ENCODE results near the gene OR2A7.
"Not testable (repeated sequence)": the region's sequence is repeated elsewhere in the genome, so short reads cannot be mapped to it uniquely, and the experiment has no call there.

OR2A7 gene

DNA sequence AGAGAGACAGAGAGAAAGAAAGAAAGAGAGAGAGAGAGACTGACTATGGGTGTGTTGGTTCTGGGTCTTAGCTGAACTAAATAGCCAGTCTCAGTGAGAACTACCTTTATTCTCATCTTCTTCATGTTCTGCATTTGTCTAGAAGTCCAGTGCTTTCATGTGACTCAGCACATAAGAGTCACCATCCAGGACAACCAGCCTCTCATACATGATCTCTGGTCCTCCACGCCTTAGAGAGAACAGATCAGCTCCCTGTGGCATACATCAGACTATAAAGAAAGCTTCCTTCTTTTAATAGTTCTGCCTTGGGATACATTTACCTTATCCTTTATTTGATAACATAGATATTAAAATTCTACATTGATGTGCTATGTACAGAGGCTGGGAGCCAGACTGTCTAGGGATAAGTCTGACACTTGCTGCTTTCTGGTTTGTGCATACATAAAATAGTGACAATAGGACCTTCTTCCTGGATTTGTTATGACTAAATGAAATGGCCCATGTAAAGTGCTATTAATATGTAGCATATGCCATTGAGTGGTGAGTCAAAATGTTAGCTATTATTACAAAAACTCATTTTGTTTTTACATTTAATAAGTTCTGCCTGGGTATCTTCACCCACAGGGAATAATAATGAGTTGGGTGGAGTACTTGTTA, 16.8 kb downstream of the OR2A7 start:
- not testable (repeated sequence) for DNase-seq

DNA sequence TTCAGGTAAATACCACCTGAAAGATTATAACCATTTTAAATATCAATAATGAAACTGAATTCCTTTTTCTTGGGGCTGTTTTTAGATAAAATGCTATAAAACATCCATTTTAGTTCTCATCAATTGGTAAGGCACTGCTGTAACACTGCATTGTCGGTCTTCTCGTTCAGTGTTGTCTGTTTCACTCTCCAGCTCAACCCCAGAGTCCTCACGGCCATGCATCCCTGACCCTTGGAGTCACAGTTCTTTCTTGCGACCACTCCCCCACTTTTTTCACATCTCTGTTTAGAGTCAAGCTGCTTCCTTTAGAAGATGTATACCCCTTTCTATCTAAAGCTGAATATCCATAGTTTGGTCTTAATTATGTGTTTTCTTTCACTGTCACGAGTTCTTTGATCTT, 17.6 kb downstream of the OR2A7 start:
- not testable (repeated sequence) for DNase-seq

DNA sequence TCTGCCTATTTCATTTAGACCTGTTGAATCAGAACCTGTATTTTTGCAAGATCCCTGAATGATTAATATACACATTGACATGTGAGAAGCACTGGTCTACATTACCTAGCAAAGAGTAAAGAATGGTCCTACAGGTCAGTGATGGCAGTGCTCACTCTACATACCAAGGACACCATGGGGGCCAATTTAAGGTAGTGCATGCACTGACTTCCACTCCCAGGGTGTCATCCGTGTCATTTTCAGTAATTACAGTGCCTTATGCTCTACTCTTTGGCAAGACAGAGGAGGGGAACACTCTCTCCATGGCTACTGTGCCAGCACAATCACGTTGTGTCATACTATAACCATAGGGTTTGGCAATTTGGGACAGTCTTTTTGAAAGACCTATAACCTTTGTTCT, 19.2 kb downstream of the OR2A7 start:
- not testable (repeated sequence) for DNase-seq

DNA sequence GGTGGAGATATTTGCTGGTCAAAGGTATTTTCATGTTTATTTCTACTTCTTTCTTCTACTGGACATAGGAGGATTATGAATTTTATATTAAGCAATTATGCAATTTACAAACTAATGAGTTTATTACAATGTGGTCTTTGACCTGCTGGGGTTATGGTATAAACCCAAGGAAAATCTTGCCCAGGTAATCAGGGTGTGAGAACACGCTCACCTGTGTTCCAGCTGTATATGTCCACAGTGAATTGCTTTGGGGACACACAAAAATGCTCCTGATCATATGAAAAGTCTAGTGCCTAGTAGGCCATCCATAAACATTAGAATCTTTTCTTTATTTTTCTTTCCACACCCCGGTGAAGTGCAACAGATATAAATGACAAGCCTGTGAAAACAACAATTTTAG, 25.2 kb downstream of the OR2A7 start, which contains the start of gene OR2A42:
Gene OR2A42 (minus strand): TSS at position 241 of the 400 bp plus-strand sequence. CDS start 6,762 bp downstream, outside the sequence.
- DNase-seq: not testable (repeated sequence)

DNA sequence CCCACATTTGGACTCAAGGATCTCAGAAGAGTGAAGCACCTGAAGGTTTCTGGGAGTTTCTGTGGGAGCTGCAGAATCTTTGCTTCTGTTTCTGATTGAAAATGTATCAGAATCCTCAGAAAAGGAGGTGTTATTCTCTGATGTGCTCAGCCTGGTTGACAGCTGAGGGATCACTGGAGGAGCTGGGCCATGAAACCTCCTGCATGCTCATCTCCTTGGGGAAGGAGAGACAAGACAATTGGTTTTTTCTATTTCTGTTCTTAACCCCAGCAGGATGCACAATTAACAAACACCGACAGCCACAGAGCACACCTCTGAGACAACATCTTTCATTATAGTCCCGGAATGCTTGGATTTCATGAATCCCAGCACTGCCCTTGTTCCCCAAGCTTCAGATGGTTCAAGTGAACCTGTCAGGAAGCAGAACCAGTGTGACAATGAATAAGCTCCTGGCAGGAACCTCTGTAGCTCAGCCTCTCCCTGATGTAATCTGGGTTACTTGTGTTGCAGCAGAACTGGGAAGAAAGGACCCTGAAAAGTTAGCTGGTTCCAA, 26.0 kb downstream of the OR2A7 start:
- not testable (repeated sequence) for DNase-seq

DNA sequence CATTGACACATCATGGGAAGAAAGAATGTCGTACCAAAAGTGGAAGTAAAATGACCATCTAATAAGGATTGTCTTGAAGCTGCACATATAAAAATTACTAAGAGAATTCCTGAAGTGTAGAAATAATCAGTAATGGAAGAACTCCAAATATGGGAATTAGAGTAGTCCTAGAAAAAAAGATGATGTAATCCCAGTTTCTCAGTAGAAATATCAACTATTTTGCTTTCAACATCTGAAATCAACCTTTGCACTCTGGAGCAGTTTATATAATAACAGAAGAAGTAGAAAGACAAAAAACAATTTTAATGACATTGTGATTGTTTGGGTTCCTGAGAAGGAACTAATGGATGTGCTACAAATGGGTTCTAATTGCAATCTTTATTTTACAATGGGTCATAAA, 31.6 kb downstream of the OR2A7 start:
- DNase-seq: not testable (repeated sequence)

DNA sequence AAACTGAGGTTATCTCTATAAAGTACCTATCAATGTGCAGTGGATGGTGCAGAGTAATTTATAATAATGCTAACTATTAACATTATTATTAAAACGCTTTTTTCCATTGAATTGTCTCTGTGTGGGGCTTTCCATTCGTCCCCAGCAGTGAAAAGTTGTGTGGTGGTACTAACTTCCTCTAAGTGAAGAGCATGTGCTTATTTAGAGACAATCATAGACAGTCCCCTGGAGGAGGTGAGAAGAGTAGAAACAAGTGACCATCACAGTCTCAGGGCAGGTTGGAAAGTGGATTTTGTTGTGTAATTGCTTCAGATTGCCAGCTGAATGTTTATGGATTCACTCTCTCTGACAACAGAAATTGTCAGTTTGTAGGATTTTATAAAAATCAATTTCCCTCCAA, 33.6 kb downstream of the OR2A7 start:
- DNase-seq: not testable (repeated sequence)

DNA sequence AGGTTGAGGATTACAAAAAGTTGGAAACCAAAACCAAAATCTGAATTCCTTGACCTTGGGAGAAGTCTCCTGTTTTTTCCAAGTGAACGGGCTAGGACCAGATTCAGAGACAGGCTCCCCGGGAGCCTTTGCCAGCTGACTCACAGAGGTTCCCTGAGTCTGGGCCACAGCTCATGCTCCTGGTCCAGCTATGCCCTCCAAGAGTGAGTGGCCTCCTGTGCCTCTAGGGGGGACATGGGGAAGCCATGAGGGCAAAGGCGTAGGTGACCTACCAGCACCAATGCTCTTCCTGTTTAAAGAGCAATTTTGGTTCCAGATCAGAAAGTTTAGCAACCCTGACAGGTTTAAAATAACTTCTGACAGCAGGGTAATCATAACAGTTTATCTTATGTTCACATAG, 35.8 kb downstream of the OR2A7 start:
- not testable (repeated sequence) for DNase-seq

DNA sequence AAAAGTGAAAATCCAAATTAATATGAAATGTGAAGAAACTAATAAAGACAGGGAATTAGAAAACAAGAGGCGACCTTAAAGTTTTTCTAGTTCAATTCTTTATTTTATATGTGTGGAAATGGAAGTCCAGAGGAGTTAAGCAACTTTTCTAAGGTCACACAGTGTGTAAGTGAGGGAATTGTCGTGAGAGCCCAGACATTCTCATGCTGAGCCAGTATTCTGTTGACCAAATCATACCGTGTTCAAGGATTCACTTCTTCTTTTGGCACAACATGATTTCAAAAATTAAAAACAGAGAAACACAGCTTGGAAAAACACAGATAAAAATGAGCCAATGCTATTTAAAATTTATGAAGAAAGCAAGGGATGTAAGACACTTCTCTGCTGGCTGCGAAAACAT, 37.7 kb downstream of the OR2A7 start:
- not testable (repeated sequence) for DNase-seq

DNA sequence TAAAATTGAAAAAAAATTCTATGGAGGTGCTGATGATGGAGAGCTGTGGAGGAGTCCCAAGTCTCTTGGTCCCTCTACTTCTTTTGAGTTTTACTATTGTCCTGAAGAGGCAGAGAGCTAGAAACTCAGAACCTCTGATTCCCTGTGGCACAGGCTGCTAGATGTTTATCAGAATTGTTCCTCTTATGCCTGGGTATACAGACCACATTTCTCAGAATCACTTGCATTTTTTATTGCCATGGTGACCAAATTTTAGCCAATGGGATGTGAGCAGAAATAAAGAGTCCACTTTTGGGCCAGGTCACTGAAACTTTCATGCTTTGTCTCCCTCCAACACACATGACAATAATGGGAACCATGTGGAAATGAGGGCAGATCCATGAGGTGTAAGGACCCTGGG, 40.9 kb downstream of the OR2A7 start:
- DNase-seq: not testable (repeated sequence)

DNA sequence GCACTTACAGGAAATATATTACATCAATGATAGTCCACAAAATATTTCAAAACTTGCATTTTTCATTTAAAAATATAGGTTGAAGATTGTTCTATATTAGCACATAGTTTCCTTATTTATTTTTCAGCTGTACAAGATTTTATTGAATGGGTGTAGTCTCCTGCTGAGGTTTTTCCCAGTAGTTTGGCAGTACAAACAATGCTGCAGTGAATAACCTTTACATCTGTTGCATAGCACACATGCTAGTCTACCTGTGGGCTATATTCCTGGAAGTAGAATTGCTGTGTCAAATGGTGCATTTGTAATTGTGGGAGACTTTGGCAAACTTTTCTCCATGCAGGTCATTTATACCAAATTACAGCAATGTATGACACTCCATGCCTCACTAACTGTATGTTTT, 44.1 kb downstream of the OR2A7 start:
- DNase-seq: not testable (repeated sequence)

DNA sequence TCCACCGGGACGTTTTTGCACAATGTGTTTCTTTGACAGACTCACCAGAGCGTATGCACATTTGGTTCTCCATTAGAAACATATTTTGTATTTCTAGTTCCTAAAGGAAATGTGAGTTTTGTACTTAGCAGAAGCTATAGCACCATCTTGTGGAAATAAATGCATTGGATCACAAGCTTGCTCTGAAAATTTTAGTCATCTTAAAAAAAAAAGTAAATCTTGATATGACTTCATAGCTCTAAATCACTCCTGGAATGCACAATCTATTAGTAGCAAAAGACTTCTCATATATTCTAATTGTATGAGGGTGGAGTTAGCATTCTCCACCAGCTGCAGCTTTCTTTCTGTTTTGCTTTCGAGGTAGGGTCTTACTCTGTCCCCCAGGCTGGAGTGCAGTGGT, 45.4 kb downstream of the OR2A7 start:
- DNase-seq: not testable (repeated sequence)

DNA sequence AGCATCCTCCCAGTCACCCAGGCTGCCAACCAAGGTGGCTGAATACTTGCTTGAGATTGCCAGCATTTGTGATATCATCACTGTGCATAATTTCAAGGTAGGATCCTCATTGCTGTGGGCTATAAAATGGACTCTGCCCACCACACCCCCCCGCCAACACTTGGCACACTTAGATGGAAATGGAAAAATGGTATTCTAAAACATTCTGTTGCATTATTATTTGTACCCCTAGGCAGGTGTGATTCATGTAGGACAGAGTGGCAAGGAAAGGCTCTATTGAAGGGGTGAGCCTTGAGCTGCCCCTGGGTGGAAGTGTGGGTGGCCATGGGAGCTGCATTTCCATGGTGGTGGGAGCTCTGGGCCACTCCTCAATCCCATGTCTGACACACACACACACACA, 46.0 kb downstream of the OR2A7 start:
- DNase-seq: not testable (repeated sequence)

DNA sequence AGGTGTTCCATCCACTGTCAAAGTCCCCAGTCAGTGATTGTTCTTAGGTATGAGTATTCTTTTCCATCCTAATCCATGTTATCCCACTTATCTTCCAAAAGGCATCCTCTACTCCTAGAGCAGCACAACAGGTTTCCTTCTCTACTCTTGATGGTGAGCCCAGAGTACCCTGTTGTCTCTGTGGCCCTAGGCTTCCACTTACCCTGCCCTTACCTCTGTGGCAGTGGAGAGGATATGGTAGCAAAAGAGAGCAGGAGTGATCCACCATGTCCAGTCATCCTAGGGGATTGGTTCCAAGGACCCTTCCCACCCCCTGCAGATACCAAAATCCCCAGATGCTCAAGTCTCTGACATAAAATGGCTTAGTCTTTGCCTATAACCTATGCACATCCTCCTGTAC, 47.4 kb downstream of the OR2A7 start:
- DNase-seq: not testable (repeated sequence)

Data from midbrain (tissue), 1 donor.